Subcutaneous adipose tissue (tissue), 4 donors: ENCODE measurements around the gene P2RX4. TPM values are rescaled to one million over a fixed set of nuclear protein-coding genes. Genes with fewer than 3 reads are reported as not detected.

ENCODE experiments used
- total RNA-seq, 4 donors: library from RNA; depleted of rRNA; stranded (reverse); fragments of >200 nt; gene quantifications; one replicate each; pipeline ENCODE4 v1.1.0, GENCODE V29; 2016
- TF ChIP-seq, protein P1 (sequence below): fragments of 450-650 bp; IDR thresholded peaks from one replicate; pipeline ENCODE4 v1.5.1; 2016; ENCODE audit warnings: low read depth, mild to moderate bottlenecking, control low read depth, antibody characterized with exemption, moderate library complexity

P2RX4 gene
- total RNA-seq, 4 donors from 2014 or later: 22.2 to 219 (median 39.9) TPM

DNA sequence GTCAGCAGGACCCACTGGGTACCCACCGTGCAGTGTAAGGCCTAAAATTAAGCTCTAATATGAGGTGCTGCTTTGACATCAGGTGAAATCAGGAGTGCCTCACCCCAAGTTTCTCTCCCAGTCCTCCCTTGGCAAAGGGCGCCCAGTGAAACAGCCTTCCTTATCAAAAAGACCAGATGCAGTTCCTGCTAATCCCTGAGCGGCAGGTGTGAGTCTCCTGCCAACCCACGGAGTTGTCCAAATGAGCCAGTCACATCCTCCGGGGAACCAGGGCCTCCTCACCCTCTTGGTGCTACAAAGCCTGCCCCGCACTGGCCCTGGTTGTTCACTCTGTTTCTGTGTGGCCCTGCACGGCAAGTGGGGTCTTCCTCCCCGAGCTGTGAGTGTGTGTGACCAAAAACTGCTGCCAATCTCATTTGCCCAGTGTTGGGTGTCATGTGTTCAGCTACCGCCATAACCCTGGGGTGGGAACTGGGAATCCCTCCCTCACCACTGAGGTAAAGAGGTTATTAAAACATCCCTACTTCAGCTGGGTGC, 20.2 kb upstream of the P2RX4 start:
- TF ChIP-seq, protein P1, sequence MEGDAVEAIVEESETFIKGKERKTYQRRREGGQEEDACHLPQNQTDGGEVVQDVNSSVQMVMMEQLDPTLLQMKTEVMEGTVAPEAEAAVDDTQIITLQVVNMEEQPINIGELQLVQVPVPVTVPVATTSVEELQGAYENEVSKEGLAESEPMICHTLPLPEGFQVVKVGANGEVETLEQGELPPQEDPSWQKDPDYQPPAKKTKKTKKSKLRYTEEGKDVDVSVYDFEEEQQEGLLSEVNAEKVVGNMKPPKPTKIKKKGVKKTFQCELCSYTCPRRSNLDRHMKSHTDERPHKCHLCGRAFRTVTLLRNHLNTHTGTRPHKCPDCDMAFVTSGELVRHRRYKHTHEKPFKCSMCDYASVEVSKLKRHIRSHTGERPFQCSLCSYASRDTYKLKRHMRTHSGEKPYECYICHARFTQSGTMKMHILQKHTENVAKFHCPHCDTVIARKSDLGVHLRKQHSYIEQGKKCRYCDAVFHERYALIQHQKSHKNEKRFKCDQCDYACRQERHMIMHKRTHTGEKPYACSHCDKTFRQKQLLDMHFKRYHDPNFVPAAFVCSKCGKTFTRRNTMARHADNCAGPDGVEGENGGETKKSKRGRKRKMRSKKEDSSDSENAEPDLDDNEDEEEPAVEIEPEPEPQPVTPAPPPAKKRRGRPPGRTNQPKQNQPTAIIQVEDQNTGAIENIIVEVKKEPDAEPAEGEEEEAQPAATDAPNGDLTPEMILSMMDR: no peak

DNA sequence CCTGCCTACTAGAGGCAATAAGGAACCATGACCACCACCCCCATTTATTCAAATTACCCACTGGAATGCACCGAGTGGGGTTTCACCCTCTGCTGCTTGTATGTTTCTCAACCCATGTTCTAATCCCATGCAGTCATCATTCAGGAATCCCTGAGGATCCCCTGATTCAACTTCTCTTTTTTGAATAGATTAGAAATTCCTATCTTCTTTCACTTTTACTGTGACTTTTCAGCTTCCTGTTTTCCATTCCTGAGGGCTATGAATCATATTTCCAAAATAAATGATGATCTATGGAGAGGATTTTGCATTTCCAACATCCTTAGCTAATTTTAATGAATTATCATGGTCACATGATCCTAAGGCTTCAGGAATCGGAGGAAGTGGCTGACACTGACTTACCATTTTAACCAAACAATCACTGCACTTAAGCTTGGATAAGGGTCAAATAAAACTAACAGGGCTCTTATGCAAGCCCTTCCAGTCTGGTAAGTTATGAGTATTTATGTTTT, 19.4 kb upstream of the P2RX4 start:
- TF ChIP-seq, protein P1: no peak

GRCh38 chr12:121191151-121191550, 18.8 kb upstream of the P2RX4 start:
- TF ChIP-seq, protein P1: no peak

DNA sequence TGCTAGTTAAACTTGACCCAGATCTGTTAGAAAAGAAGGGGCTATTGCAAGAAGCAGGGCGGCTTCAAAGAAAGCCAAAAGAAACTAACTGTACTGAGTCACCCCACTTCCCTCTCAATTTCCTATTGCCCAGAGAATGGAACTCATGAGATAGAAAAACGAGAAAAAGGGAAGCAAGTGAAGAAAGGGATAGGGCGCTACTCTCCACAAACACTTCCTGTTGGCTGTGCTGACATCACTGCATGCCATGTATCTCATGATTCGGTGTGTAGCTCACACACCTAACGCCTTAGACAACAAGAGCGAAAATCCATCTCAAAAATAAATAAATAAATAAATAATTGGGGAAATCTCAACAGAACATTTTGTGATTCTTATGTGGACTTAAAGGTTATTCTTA, 13.0 kb upstream of the P2RX4 start:
- TF ChIP-seq, protein P1: no peak

DNA sequence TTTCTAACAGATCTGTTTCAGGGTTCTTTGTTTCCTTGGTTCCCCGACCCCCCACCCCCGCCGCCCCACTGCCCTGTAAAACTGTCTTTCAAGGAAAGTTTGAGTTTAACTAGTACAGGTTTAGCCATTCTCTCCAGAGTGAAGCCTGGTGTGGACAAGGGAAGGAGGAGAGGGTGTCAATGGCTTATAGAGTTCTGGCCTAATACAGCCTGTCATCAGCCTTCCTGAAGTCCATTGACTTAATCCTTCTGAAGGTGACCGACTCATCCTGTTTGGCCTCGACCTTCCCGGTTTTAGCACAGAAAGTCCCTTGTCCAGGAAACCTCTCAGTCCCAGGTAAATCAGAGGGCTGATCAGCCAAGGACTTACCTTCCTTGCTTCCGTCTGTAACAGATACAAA, 11.0 kb upstream of the P2RX4 start:
- TF ChIP-seq, protein P1: no peak

DNA sequence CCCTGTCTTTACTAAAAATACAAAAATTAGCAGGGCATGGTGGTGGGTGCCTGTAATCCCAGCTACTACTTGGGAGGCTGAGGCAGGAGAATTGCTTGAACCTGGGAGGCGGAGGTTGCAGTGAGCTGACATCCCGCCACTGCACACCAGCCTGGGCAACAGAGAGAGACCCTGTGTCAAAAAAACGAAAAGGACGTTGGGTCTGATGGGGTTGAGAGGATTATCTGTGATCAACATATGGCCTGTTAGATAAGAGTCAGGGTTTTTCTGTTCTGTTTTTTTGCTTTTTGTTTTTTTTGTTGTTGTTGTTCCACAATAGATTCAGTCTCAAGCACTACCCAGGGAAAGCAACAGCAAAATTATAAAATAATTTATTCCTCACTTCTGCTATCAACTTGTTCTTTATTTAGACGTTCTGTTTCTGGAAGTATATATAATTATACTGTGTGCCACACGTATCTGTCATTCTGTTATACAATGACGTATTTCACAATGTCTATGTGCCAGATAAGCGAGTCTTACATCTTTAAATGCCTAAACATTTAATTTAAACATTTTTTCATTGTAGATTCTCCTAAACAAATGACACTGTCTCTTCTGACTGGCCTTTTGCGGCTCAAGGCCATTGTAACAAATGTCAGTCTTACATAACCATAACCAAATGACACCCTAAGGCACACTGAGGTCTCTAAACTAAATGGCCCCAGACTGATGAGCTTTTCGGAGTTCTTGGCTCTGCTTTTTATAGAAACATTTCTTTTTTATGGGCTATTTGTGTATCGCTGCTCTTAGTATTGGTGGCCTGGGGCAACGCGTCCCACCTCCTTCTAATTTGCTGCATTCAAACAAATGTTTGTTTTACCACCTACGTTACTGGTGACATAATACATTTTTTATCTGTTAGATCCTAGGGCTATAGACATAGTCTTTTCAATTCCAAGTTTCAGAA, 7.2 kb upstream of the P2RX4 start:
- TF ChIP-seq, protein P1: no peak

DNA sequence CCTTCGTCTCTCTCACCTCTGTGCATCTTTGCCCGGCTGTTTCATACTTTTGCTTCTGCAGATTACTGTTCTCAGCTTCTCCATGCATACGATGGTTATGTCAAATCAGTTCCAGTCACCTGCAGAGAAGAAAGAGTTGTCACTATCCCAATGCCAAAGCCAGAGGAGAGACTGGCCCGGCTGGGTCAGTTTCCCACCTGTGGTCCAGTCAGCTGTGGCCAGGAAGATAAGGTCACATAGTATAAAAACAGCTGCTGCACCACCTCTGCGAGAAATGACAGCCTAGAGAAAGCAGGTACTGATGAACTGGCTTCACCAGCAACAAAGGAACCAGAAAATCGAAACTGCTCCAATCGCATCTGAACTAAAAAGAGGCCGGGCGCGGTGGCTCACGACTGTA, 6.4 kb upstream of the P2RX4 start:
- TF ChIP-seq, protein P1: no peak
